T-cell (primary cell): ENCODE data around the gene ASB14. TPM values are rescaled to one million over a fixed set of nuclear protein-coding genes. Genes with fewer than 3 reads are reported as not detected.
"Not testable (repeated sequence)": the region's sequence is repeated elsewhere in the genome, so short reads cannot be mapped to it uniquely, and the experiment has no call there.

Experiments used
- ATAC-seq, 4 experiments: fragments of 200-7000 bp in 3 of 4; fragments of 150-1000 bp in 1 of 4; cut with Tn5 transposase; replicated peaks in 1 of 4; 1 replicate in 3 of 4; 2 replicates in 1 of 4; pipeline ENCODE4 v1.10.0; 2021; ENCODE audit warnings: moderate library complexity in 3 of 4, mild to moderate bottlenecking in 2 of 4, moderate number of reproducible peaks in 1 of 4
- CTCF ChIA-PET, 2 donors: fragments of 300-600 bp; sonication (Branson Sonifier 250); formaldehyde crosslinking; loops; one replicate each; lab custom pipeline; 2022; ENCODE audit warnings: antibody characterized with exemption in 2 of 2; lab: Charles Lee
- POLR2A ChIA-PET, 2 donors: fragments of 300-600 bp; sonication (Branson Sonifier 250); formaldehyde crosslinking; loops; one replicate each; lab custom pipeline; 2022; ENCODE audit warnings: antibody characterized with exemption in 2 of 2; lab: Charles Lee
- DNase-seq, 35 experiments: peaks; one replicate each; pipeline versions ENCODE4 v3.0.0 to v3.0.0-alpha.2; 2013 to 2023
- H3K27ac ChIP-seq: one replicate; pipeline ENCODE4 v1.5.1; 2013; ENCODE audit warnings: low read length
- H3K27me3 ChIP-seq, 2 experiments: replicated peaks in 1 of 2; 1 replicate in 1 of 2; 2 replicates in 1 of 2; pipeline versions ENCODE4 v1.6.1 to v1.7.0; 2013; ENCODE audit warnings: low read length in 1 of 2, mixed read lengths in 1 of 2; ENCODE audit not compliant: control insufficient read depth in 2 of 2, insufficient read depth in 2 of 2; ENCODE audit errors: extremely low read depth in 1 of 2
- H3K36me3 ChIP-seq, 2 donors: 1 replicate in 1 of 2; 2 replicates in 1 of 2; pipeline versions ENCODE4 v1.6.1 to v1.7.0; 2013; ENCODE audit warnings: low read length in 1 of 2; ENCODE audit not compliant: control insufficient read depth in 2 of 2, insufficient read depth in 1 of 2; ENCODE audit errors: extremely low read depth in 1 of 2
- H3K4me1 ChIP-seq, 2 experiments: 1 replicate in 1 of 2; 2 replicates in 1 of 2; pipeline versions ENCODE4 v1.6.1 to v1.7.0; 2013; ENCODE audit warnings: low read length in 2 of 2, mixed read lengths in 1 of 2; ENCODE audit not compliant: insufficient read depth in 2 of 2, control insufficient read depth in 1 of 2; ENCODE audit errors: extremely low read depth in 1 of 2
- H3K4me3 ChIP-seq, 2 donors: 1 replicate in 1 of 2; 2 replicates in 1 of 2; pipeline versions ENCODE4 v1.5.1 to v1.7.0; 2013; ENCODE audit warnings: mild to moderate bottlenecking in 2 of 2, low read length in 1 of 2, moderate library complexity in 1 of 2; ENCODE audit not compliant: control insufficient read depth in 1 of 2; ENCODE audit errors: extremely low read depth in 1 of 2
- H3K9me3 ChIP-seq: 2 replicates; pipeline ENCODE4 v1.7.0; 2013
- H3K27ac Mint-ChIP-seq, 2 donors: one replicate each; pipeline ENCODE4 v1.8.0; 2020 to 2021; ENCODE audit warnings: mild to moderate bottlenecking in 2 of 2, mixed read lengths in 2 of 2
- H3K27me3 Mint-ChIP-seq, 2 donors: one replicate each; pipeline ENCODE4 v1.8.0; 2021 to 2022; ENCODE audit warnings: mixed read lengths in 2 of 2
- H3K36me3 Mint-ChIP-seq: one replicate; pipeline ENCODE4 v1.8.0; 2021; ENCODE audit warnings: mixed read lengths
- H3K4me1 Mint-ChIP-seq, 3 donors: one replicate each; pipeline ENCODE4 v1.8.0; 2020 to 2022; ENCODE audit warnings: mixed read lengths in 3 of 3, mild to moderate bottlenecking in 1 of 3
- H3K4me3 Mint-ChIP-seq, 3 donors: one replicate each; pipeline ENCODE4 v1.8.0; 2020 to 2022; ENCODE audit warnings: mild to moderate bottlenecking in 3 of 3, mixed read lengths in 3 of 3, moderate library complexity in 3 of 3
- H3K9me3 Mint-ChIP-seq, 3 donors: one replicate each; pipeline ENCODE4 v1.8.0; 2020 to 2022; ENCODE audit warnings: mixed read lengths in 3 of 3
- WGBS: methylation state at CpG from one replicate; pipeline ENCODE4 v1.1.5; 2013; ENCODE audit warnings: missing lambda C conversion rate; ENCODE audit not compliant: insufficient coverage; 5-methylcytosine and 5-hydroxymethylcytosine counted together
- total RNA-seq, 35 experiments: library from RNA in 6 of 35; stranded (reverse) in 6 of 35; fragments of 120-200 nt in 1 of 35; gene quantifications; one replicate each; pipeline versions ENCODE4 v1.2.1 to v1.2.4 and lab custom pipeline; 2013 to 2026

Gene ASB14
- total RNA-seq, 5 donors from 2014 or later (not counting 1 experiment from before 2014, with no cell fraction given), result not detected

GRCh38 chr3:57314204-57314603, 21.7 kb upstream of the ASB14 start:
- Histone ChIP-seq H3K4me3 (no peak overlapping the region), H3K4me1 (no peaks in the 10 kb centered on the region), H3K9me3 (no peaks in the 10 kb centered on the region), H3K27ac (no peak overlapping the region), H3K27me3 (no peaks in the 10 kb centered on the region), H3K36me3 (no peaks in the 10 kb centered on the region)
- ChIA-PET POLR2A (no interaction called here), CTCF (no interaction called here)
- Mint-ChIP-seq H3K27me3 (peaks cover 17% of the 10 kb centered on the region in 2 donors), H3K4me1 (no peaks in the 10 kb centered on the region), H3K27ac (no peak overlapping the region), H3K4me3 (no peak overlapping the region), H3K36me3 (no peaks in the 10 kb centered on the region), H3K9me3 (peaks cover 3 to 5% (median 4%) of the 10 kb centered on the region in 3 donors)
- no CpG with 5 or more reads among the region's 3 CpGs for WGBS
- no peak for DNase-seq
- ATAC-seq, result no peak

DNA sequence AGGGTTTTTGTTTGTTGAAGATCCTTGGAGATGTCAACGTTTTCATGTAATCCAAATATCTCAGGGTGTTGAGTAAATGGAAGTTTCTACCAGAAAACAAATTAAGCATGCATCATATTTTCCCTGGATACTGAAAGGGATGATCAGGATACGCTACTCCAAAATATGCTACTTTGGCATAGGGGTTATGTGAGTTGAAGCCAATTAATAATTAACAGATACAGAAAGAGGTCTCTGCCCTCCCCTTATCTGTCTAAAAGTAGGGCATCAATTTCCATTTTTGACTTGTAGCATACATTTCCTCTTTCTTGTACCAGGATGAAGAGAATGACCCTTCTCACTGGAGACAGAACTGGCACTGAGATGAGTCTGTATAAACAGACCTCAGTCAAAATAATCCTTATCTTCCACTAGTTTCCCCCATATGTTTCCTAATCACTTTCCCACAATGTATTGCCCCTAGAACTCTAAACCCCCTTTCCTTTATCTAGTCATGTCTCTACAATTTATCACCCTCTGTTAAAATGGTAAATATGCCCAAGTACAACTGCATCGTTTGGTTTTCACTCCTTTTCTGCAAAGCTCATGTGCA, 17.4 kb upstream of the ASB14 start:
- H3K4me3 ChIP-seq, result no peak overlapping the region
- CTCF ChIA-PET, result no interaction called here
- no peak for DNase-seq
- no peaks in the 10 kb centered on the region for H3K4me1 Mint-ChIP-seq
- H3K4me3 Mint-ChIP-seq, result no peak overlapping the region
- H3K27me3 Mint-ChIP-seq, result peaks cover 5 to 7% of the 10 kb centered on the region in 2 donors
- H3K27ac ChIP-seq, result no peak overlapping the region
- no peaks in the 10 kb centered on the region for H3K9me3 Mint-ChIP-seq
- no CpG with 5 or more reads among the region's 3 CpGs for WGBS
- H3K4me1 ChIP-seq, result no peaks in the 10 kb centered on the region
- H3K36me3 Mint-ChIP-seq, result no peaks in the 10 kb centered on the region
- no peaks in the 10 kb centered on the region for H3K36me3 ChIP-seq
- no peak for ATAC-seq
- POLR2A ChIA-PET, result no interaction called here
- H3K9me3 ChIP-seq, result no peaks in the 10 kb centered on the region
- peaks cover 0 to 3% of the 10 kb centered on the region in 2 experiments for H3K27me3 ChIP-seq
- no peak overlapping the region for H3K27ac Mint-ChIP-seq

DNA sequence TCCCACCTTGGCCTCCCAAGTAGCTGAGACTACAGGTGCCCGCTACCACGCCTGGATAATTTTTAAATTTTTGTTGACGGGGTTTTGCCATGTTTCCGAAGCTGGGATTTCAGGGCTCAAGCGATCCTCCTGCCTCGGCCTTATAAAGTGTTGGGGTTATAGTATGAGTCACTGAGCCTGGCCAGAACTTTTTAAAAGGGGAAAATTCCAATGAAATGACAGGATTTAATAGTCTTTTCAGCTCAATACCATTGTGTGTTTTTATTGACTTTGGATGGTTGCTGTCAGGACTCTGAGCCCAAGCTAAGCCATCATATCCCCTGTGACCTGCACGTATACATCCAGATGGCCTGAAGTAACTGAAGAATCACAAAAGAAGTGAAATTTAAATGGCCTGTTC, 11.0 kb upstream of the ASB14 start:
- CTCF ChIA-PET, H3K4me1 Mint-ChIP-seq, H3K36me3 Mint-ChIP-seq, H3K27ac Mint-ChIP-seq, H3K4me3 Mint-ChIP-seq, H3K4me1 ChIP-seq, ATAC-seq, H3K4me3 ChIP-seq, H3K27ac ChIP-seq, H3K9me3 Mint-ChIP-seq, H3K27me3 ChIP-seq, H3K36me3 ChIP-seq, POLR2A ChIA-PET, DNase-seq, H3K9me3 ChIP-seq: not testable (repeated sequence)
- WGBS, result 82% methylated on average over 5 of the region's 7 CpGs
- peaks cover 21 to 29% of the 10 kb centered on the region in 2 donors for H3K27me3 Mint-ChIP-seq

GRCh38 chr3:57298041-57298440, 5.6 kb upstream of the ASB14 start:
- Histone ChIP-seq H3K36me3 (no peaks in the 10 kb centered on the region), H3K27ac (no peak overlapping the region), H3K4me3 (no peak overlapping the region), H3K27me3 (peaks cover 0 to 2% of the 10 kb centered on the region in 2 experiments), H3K9me3 (no peaks in the 10 kb centered on the region), H3K4me1 (no peaks in the 10 kb centered on the region)
- Mint-ChIP-seq H3K4me1 (no peaks in the 10 kb centered on the region), H3K9me3 (no peaks in the 10 kb centered on the region), H3K4me3 (no peak overlapping the region), H3K27ac (no peak overlapping the region), H3K36me3 (no peaks in the 10 kb centered on the region), H3K27me3 (peaks cover 27 to 28% of the 10 kb centered on the region in 2 donors)
- ChIA-PET CTCF (no interaction called here), POLR2A (no interaction called here)
- no CpG with 5 or more reads among the region's 1 CpG for WGBS
- DNase-seq (no peak), ATAC-seq (no peak)

GRCh38 chr3:57292897-57293526, 527 bp upstream of the ASB14 start:
- WGBS, result no CpG with 5 or more reads among the region's 4 CpGs
- Mint-ChIP-seq H3K9me3 (no peaks in the 10 kb centered on the region), H3K36me3 (no peaks in the 10 kb centered on the region), H3K27me3 (peaks cover 25 to 29% of the 10 kb centered on the region in 2 donors), H3K4me1 (no peaks in the 10 kb centered on the region), H3K27ac (no peak overlapping the region), H3K4me3 (no peak overlapping the region)
- Histone ChIP-seq H3K36me3 (no peaks in the 10 kb centered on the region), H3K4me1 (no peaks in the 10 kb centered on the region), H3K27ac (no peak overlapping the region), H3K27me3 (no peaks in the 10 kb centered on the region), H3K4me3 (no peak overlapping the region), H3K9me3 (no peaks in the 10 kb centered on the region)
- ATAC-seq (no peak), DNase-seq (no peak)
- CTCF ChIA-PET, result no interaction called here
- POLR2A ChIA-PET, result interaction anchor here (0.6 kb wide), 3 partner anchors 60 to 471 kb away, joined by 3 to 6 read pairs (median 4); no protein-coding TSS in a partner anchor

DNA sequence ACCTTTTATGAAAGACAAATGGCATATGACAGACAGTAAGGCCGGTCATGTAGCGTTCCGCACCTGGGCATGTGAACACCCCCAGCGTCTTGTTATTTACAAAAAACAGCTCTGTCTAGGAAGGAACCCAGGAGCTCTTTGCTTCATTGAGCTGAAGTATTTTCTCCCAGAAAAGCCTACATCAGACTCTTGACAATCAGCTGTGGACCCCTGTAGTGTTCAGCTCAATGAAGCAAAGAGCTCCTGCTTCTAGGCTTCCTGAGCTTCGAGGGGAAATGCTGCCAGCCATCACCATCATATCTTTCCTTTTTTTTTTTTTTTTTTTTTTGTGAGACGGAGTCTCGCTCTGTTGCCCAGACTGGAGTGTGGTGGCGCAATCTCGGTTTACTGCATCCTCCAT, 4.1 kb downstream of the ASB14 start:
- H3K27me3 Mint-ChIP-seq, result peaks cover 16 to 20% of the 10 kb centered on the region in 2 donors
- H3K4me3 Mint-ChIP-seq, result no peak overlapping the region
- Histone ChIP-seq H3K4me1 (no peaks in the 10 kb centered on the region), H3K36me3 (no peaks in the 10 kb centered on the region), H3K27me3 (no peaks in the 10 kb centered on the region), H3K27ac (no peak overlapping the region), H3K9me3 (no peaks in the 10 kb centered on the region), H3K4me3 (no peak overlapping the region)
- ATAC-seq (no peak), DNase-seq (no peak)
- H3K27ac Mint-ChIP-seq, result no peak overlapping the region
- ChIA-PET POLR2A (no interaction called here), CTCF (no interaction called here)
- WGBS, result 91% methylated on average over 4 of the region's 9 CpGs
- H3K9me3 Mint-ChIP-seq, result peaks cover 0 to 6% (median 0%) of the 10 kb centered on the region in 3 donors
- no peaks in the 10 kb centered on the region for H3K4me1 Mint-ChIP-seq
- H3K36me3 Mint-ChIP-seq, result no peaks in the 10 kb centered on the region
